ENCODE measurements around the gene DMPK. TPM values are rescaled to one million over a fixed set of nuclear protein-coding genes. Genes with fewer than 3 reads are reported as not detected.
"Not testable (repeated sequence)": the region's sequence is repeated elsewhere in the genome, so short reads cannot be mapped to it uniquely, and the experiment has no call there.

DMPK gene
- polyA plus RNA-seq, 3 donors, result 48.6 to 70.8 (median 64.3) TPM

DNA sequence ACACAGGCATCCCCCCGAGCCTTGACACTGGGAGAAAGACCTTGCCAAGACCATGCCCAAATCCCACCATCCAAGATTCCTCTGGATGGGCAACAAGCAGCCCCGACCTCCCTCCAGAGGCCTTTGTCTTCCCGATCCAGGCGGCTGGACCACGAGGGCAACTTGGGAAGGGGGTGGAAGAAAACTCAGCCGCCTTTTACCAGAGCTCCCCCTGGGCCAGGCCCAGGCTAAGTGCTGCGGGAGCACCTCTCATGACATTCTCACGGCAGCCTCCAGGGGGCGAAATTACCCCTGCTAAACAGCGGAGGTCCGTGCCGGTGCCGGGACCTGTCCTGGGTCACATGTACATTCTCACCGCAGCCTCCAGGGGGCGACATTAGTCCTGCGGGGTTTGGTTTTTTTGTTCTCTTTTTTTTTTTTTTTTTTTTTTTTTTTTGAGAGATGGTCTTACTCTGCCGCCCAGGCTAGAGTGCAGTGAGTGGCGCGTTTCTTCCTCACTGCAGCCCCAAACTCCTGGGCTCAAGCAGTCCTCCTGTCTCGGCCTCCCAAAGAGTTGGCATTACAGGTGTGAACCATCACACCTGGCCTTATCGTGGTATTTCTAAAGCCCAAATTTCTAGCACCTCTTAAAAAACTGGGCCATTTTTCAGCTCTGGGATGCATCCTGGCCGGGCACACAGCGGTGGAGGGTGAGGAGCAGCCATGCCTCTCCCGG is 34.9 kb upstream of the DMPK start:
- DNase-seq, result peak; percentile 93

DNA sequence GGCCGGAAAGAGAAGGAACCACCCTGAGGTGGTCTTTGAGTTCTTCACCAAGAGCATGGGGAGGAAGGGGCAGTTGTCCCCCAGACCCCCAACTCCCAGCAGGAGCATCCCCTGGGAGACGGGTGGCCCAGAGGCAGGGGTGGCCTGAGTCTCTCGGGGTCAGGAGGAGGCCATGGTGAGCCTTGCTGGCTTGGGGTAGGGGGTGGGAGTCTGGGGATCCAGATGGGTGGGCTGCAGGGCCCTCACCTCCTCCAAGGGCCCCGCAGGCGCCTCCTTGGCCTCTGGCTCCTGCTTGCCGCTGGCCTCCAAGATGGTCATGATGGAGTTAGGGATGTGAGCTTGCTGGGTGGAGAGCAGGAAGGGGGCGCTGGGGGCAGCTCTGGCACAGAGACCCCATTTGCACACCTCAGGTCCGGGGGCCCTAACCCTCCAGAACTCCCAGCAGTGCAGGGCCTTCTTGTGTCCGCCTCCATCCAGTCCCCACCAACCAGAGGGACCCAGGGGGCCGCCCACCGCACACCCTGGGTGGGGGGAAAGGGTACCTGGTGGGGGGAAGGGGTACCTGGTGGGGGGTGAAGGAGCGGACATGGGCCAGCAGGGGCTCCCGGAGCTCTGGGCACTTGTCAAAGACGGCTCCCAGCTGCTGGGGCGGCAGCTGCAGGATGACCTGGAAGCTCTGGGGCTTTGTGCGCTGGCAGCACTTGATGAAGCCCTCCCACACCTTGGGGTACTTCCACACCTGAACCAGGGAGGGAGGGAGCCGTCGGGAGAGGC is 34.1 kb upstream of the DMPK start:
- DNase-seq, result no peak

DNA sequence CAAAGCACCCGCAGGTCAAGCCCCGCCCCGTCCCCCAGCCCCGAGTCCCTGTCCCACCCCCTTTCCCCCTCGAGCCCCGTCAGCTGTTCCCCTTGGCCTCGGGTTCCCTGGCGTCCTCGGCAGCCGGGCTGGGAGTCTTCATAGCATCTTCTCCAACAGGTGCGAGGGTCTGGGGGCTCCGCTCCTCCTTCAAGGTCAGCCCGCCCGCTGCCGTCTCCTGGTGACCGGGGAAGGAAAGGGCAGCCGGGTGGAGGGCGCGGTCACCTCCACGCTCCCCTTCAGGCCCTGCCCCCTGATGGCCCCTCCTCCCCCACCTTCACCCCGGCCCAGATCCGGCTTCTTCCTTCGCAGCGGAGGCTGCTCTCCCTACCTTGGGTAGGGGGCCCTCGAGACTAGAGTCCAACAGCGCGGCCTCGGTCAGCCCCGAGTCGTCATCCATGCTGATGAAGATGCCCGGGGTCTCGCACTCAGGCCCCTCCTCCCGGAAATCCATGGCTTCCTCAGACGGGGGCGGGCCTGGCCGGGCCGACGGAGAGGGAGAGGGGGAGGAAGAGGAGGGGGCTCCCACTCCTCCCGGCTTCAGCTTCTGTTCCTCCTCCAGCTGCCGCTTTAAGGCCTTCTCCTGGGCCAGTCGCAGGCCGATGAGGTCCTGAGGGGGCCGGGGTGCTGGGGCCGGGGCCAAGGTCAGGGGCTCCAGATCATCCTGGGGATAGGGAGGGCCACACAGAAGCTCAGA is 33.4 kb upstream of the DMPK start:
- DNase-seq, result peak; percentile 75

DNA sequence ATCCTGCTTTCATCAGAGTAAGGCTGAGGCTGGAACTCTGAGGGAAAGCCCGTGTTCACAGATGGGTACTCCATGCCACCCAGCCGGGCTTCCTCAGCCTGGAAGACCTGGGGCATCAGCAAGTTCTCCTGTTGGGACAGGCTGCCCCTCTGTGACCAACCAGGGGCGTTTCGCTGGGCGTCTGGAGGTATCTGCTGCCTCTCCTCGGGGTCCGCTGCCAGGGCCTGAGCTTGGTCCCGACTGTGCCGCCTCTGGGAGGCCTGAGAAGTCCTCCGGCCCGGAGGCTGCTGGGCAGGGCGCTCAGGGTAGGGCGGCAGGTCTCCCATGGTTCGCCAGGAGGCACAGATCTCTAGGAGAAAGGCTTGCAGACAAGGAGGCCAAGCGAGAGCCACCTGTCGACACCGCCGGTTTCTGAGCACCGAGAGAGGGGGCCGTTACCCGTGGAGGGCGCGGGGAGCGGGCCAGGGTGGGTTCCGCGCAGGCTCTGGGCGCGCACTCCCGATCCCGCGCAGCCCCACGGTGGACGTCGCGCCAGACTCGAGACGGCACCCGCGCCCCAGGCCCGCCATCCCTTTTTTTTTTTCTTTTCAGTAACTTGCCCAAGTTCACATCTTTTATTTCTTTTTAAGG is 32.7 kb upstream of the DMPK start, which contains the start of gene RSPH6A:
TSS of gene RSPH6A (minus strand) at position 458 of the 630 bp plus-strand sequence. CDS start at position 326, 132 bp downstream.
- no peak for DNase-seq

DNA sequence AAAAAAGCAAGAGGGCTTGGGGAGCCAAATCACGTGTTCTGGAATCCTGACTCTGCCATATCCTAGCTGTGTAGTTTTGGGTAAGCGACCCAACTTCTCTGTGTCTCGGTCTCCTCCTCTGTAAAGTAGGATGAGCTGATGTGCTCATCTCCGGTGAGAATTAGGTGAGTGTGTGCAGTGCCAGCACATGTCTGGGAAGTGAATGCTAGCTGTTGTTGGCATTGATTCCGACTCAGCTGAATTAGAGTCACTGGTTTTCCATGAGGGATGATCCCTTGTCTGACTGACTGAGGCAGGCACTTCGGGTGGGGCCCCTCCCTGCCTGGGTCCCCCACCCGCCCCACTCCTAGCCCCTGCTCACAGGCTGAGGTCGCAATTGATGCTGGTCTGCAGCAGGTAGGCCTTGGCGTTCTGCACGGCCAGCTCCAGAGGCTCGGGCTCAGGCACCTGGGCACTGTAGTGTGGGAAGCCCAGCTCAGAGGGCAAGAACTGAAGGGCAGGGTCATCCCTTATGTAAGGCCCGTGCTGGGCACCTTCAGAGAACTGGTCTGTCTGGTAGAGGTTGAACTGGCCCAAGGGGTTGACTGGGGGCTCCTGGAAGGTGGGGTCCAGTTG is 32.0 kb upstream of the DMPK start:
- DNase-seq, result no peak

DNA sequence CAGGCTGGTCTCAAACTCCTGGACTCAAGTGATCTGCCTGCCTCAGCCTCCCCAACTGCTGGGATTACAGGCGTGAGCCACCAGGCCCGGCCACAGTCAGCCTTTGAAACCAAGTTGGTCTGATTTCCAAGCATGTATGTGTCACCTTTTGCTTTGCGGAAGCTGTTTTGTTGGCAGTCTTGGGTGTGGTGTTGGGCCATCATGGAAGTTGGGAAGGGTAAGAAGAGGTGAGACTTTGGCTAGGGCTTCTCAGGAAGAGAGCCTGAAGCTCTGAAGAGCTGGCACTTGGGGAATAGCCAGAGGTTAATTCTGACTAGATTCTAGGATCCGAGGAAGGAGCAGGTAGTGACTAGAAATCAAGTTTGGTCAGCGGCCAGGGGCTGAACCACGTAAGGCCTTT is 30.0 kb upstream of the DMPK start:
- no peak for DNase-seq

DNA sequence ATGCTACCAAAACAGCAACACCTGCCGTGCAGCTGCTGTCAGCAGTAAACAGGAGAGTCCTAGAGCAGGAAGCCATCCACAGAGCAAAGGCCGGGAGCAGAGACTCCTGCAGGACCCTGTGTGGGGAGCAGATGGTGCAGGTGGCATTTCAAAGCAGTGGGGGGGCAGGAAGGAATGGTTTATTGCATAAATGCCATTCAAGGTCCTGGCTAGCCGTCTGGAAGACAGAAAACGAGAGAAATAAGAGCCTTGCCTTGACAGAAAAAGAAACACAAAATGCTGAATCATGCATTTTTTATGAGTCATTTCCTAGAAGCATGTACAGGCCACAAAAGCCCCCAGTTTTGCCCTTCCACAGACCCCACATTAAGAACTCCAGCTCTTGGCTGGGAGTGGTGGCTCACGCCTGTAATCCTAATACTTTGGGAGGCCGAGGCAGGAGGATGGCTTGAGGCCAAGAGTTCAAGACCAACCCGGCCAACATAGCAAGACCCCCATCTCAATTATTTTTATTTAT is 27.4 kb upstream of the DMPK start:
- DNase-seq, result no peak

DNA sequence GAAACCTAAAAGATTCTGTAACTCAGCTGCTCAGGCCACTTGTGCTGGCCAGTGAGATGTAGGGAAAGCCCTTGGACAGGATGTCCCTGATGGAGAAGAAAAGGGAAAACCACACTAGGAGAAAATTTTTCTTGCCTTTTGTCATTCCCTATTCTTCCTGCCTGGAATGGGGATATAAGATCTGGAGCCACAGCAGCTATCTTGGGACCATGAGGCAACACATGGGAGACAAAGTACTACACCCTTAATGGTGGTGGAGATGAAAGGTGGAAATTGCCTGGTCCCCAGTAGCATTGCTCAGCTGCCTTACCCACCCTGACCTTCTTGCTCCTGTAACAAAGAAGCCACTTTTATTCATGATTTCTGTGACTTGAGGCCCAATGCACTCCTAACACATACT is 23.4 kb upstream of the DMPK start:
- no peak for DNase-seq

DNA sequence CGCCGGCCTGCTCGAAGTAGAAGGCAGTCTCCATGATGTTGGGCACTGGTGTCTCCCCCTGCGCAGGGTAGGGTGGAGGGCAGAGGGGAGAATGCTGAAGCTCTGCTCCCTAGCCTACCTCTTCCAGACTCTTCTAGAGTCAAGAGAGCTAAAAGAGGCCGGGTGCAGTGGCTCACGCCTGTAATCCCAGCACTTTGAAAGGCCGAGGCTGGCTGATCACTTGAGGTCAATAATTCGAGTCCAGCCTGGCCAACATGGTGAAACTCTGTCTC is 22.6 kb upstream of the DMPK start:
- no peak for DNase-seq

DNA sequence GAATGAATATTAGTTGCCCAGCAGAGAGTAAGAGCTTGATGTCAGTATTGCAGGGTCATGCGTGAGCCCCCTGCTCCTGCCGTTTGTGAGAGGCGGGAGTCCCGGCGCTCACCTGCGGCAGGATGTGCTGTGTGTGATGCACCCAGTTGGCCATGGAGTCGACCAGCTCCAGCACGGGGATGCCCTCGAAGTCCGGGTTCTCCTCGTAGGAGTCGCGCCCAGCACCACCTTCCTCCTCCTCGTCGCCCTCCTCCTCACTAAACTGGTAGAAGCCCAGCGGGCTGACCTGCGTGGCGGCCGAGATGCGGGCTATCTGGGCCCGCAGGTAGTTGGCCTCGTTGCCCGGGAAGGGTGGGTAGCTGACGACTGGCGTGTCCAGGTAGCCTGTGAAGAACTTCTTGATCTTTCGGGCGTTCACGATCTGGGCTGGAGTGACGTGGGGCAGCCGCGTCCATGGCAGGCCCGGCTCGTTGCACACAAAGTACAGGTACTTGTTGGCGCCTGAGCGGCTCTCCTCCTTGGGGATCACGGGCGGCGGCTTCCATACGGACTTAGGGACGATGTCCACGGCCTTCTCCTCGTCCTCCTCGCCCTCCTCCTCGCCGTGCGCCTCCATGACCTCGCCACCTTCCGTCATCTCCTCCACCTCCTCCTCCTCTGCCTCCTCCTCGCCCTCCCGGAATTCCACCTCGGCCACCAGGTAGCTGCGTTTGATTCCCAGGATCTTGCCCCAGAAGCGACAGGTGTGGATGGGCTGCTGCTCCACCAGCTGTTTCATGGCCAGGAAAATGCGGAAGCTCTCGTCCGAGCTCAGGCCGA is 22.1 kb upstream of the DMPK start:
- no peak for DNase-seq

DNA sequence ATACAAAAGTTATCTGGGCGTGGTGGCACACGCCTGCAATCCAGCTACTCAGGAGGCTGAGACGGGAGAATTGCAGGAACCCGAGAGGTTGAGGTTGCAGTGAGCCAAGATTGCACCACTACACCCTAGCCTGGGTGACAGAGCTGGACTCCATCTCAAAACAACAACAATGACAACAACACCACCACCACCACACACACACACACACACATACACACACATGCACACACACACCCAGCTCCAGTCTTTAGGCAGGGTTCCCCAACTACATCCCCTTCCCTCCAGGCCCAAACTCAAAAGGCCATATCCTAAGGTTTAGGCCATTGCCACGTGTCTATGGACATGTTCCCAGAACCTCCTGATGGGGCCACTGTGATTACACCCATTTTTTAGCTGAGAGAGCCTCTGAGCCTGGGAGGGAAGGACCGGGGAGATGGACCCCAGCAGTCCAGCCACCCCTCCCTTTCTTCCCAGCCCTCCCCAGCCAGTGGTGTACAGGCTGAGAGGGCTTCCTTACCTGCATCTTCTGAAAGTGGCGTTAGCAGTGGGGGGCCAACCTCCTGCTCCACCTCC is 19.4 kb upstream of the DMPK start:
- no peak for DNase-seq

DNA sequence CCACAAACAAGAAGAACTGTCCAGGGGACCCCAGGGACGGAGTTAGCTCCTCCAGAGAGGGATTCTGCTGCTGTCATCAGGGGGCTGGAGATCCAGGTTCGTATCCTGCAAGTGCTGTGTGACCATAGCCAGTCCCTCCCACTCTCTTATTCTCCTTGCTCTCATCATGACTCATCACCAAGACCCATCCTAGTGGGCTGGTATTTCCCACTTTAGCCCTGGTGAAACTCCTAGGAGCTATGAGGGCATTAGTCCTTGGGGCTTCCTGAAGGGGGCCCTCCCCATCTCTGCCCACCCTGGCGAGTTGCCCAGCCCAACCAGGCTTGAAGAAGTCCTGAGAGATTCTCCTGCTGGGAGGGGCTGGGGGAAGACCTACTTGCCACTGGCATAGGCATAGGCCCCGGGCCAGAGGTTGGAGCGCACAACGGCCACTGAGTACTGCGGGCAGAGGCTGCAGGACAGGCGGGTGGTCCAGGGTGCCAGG is 17.8 kb upstream of the DMPK start:
- no peak for DNase-seq

DNA sequence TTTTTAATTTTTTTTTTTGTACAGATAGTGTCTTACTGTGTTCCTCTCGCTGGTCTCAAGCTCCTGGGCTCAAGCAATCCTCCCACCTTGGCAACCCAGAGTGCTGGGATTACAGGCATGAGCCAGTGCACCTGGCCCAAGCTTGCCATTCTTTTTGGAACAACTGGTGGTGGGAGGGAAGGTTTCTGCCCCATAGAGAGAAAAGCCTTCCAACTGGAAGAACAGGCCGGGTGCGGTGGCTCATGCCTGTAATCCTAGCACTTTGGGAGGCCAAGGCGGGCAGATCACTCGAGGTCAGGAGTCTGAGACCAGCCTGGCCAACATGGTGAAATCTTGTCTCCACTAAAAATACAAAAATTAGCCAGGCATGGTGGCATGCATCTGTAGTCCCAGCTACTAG is 17.3 kb upstream of the DMPK start:
- not testable (repeated sequence) for DNase-seq

DNA sequence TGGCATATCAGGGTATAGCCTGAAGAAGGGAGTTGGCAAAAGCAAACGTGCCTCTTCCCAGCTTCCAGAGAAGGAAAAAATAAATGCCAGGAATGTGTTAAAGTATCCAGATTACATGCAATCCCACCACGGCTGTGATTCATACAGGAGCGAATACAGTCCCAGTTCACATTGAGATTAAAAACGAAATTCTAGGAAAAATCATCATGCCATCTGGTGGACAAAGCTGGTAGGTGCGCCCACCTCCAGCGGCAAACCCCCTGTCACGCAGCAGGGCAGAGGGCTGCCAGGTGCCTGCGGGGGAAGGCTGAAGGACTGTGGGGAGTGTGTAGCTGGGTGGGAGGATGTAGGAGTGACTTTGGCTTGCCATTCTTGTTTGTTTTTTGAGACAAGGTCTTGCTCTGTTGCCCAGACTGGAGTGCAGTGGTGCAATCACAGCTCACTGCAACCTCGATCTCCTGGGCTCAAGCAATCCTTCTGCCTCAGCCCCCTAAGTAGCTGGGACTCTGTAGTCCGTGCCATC is 16.8 kb upstream of the DMPK start:
- DNase-seq, result peak; percentile 86

DNA sequence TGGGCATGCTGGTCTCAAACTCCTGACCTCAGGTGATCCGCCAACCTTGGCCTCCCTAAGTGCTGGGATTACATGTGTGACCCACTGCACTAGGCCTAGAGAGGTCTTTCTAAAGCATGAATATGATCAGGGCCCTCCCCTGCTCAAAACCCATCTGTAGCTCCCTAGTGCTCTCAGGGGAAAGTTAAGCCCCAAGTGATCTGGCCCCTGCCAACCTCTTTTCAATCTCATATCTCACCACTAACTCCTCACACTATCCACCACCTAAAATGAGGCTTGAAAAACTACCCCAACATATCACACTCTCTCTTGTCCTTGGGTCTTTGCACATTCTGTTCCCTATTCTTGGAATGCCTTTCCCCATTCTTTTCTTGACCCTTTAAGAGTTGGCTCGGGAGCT is 12.3 kb upstream of the DMPK start:
- no peak for DNase-seq

DNA sequence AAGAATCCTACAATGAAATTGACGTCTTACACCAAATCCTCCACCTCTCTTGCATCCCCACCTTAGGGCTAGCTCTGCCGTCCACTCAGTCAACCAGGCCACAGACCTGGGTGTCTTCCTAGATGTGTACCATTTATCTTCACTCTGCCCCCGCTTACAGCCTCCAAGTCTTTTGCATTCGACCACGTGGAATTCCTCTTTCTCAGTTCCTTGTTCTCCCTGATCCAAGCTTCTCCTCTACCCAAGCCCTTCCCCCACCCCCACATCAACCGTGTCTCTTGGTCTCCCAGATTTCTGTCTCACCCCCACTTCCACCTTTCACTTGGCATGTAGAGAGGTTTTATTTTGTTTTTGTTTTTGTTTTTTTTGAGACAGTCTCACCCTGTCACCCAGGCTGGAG is 11.6 kb upstream of the DMPK start:
- no peak for DNase-seq

DNA sequence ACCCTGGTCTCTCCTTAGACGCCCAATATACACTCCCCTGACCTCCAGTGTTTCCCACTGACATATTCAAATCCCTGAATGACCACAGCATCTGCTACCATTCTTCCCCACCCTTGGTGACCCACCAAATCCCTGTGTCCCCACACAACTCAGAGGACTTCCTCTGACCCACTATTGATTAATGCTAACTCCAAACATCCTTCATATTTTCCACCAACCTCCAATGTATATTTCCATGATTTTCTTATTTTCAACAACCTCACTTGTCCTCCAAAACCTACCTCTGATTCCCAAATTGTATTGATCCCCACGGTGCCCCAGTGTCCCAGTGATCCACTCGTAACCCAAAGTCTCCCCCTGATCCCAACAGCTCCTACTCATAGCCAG is 10.9 kb upstream of the DMPK start:
- DNase-seq, result no peak

DNA sequence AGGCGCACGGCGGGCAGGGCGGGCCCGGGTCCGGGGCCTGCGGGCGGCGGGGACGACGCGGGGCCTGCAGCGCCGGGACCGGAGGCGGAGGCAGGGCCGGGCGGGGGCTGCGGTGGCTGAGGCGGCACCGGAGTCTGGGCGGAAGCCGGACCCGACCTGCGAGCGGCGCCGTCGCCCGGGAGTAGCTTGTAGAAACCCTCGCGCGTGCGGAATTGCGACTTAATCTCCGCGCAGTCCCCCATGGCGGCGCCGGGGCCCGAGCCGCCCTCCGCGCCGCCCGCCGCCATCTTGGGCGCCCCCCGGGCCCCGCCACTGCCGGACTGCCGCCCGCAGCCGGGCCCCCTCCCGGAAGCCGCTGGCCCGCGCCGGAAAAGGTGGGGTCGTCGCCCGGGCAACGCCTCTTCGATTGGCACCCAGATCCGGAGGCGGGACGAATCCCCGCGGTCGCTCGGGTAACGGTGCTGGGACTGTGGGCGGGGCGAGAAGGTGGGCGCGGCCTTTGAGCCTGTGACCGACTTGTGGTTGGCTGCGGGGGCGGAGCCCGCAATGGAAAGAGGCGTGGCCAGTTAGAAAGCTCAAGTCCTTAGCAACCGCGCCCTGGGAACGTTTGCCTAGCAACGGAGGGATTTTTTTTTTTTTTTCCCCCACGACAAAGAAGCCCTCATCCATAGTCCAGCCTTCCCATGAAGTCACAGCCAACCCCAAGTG is 10.3 kb upstream of the DMPK start, which contains the start of gene DMWD:
TSS of gene DMWD (minus strand) at position 376 of the 708 bp plus-strand sequence. CDS start at position 287, 89 bp downstream.
- DNase-seq, result peak; percentile 99

DNA sequence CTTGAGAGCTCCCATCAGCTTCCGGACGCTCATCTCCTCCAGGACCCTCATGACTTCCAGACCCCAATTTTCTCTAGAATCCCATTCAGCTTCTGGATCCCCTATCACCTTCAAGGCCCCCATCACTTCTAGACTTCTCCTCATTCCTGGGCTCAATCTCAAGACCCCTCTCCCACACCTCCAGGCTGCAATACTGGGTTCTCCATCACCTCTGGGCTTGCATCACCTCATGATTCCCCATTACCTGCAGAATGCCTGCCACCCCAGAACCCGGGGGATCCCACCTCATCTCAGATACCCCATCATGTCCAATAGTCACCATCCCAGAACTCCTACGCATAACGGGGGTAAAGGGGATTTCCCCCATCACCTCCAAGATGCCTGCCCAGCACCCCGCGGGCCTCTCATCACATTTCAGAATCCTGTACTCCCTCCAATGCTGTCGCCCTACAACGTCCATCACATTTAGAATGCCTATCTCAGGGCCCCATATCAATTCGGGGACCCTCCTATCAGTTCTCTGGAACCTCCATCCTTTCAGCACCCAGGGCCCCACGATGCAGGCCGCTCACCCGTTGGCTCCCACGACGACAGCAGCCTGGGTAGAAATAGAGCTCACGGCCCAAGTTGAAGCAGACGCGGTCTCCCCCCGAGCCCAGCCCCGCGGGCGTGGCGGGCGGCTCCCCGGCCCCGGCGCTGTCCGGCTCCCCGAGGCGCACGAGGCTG is 9.6 kb upstream of the DMPK start:
- no peak for DNase-seq
